SK-N-SH (cell line): Measurements from ENCODE around the gene HMOX2. TPM values are rescaled to one million over a fixed set of nuclear protein-coding genes. Genes with fewer than 3 reads are reported as not detected.

Experiments
- CTCF ChIA-PET: fragments of 300-600, 350-600 bp; formaldehyde crosslinking; extraction: SDS; loops from one replicate; lab custom pipeline; 2021; lab: Yijun Ruan, JAX
- POLR2A ChIA-PET: fragments of 350-600 bp; sonication (Branson Sonifier 250); formaldehyde crosslinking; extraction: SDS; loops from one replicate; lab custom pipeline; 2020; ENCODE audit warnings: antibody characterized with exemption, inconsistent platforms; lab: Yijun Ruan, JAX
- DNase-seq: peaks from one replicate; pipeline ENCODE4 v3.0.0; 2012
- H2AFZ ChIP-seq: fragments of 200-600 bp; sonication (generic); 2 replicates; pipeline ENCODE4 v1.8.1; 2016; ENCODE audit warnings: antibody characterized with exemption, mild to moderate bottlenecking, low read depth
- H3F3A ChIP-seq: fragments of 200-600 bp; sonication (generic); replicated peaks from 2 replicates; pipeline ENCODE3; 2016; ENCODE audit warnings: antibody characterized with exemption, mild to moderate bottlenecking; ENCODE audit not compliant: insufficient read depth
- H3K27ac ChIP-seq, 2 experiments: fragments of 200-500 bp in 1 of 2; fragments of 200-600 bp in 1 of 2; sonication (Bioruptor generic) in 1 of 2; sonication (generic), shearing (Covaris generic) in 1 of 2; 2 replicates each; pipeline versions ENCODE4 v1.5.1 to v1.6.1; 2014 to 2016; ENCODE audit warnings: low read depth in 2 of 2, inconsistent platforms in 1 of 2, low read length in 1 of 2, mild to moderate bottlenecking in 1 of 2, mixed read lengths in 1 of 2
- H3K27me3 ChIP-seq: fragments of 200-600 bp; sonication (generic), shearing (Covaris generic); 2 replicates; pipeline ENCODE4 v1.6.1; 2016; ENCODE audit warnings: mixed run types; ENCODE audit not compliant: insufficient read depth
- H3K36me3 ChIP-seq, 2 experiments: fragments of 200-500 bp in 1 of 2; fragments of 200-600 bp in 1 of 2; sonication (Bioruptor generic) in 1 of 2; sonication (generic) in 1 of 2; replicated peaks in 1 of 2; 2 replicates each; pipeline versions ENCODE3 to v1.5.1; 2014 to 2016; ENCODE audit warnings: low read length in 1 of 2, mild to moderate bottlenecking in 1 of 2; ENCODE audit not compliant: insufficient read depth in 2 of 2, control insufficient read depth in 1 of 2
- H3K4me1 ChIP-seq, 2 experiments: fragments of 200-500 bp in 1 of 2; fragments of 200-600 bp in 1 of 2; sonication (Bioruptor generic) in 1 of 2; sonication (generic), shearing (Covaris generic) in 1 of 2; 2 replicates each; pipeline versions ENCODE4 v1.5.1 to v1.6.1; 2014 to 2016; ENCODE audit warnings: low read depth in 1 of 2, low read length in 1 of 2, mixed run types in 1 of 2; ENCODE audit not compliant: insufficient read depth in 2 of 2, control insufficient read depth in 1 of 2
- H3K4me2 ChIP-seq: fragments of 200-600 bp; sonication (generic), shearing (Covaris generic); 2 replicates; pipeline ENCODE4 v1.6.1; 2017; ENCODE audit warnings: mixed run types
- H3K4me3 ChIP-seq, 2 experiments: fragments of 200-500 bp in 1 of 2; fragments of 200-600 bp in 1 of 2; sonication (Bioruptor generic) in 1 of 2; sonication (generic), shearing (Covaris generic) in 1 of 2; 2 replicates each; pipeline versions ENCODE4 v1.5.1 to v1.8.1; 2014 to 2016; ENCODE audit warnings: low read depth in 2 of 2, inconsistent platforms in 1 of 2, low read length in 1 of 2, mild to moderate bottlenecking in 1 of 2, mixed read lengths in 1 of 2, moderate library complexity in 1 of 2
- H3K79me2 ChIP-seq: fragments of 200-600 bp; sonication (generic); 2 replicates; pipeline ENCODE4 v1.8.1; 2017; ENCODE audit warnings: mild to moderate bottlenecking; ENCODE audit not compliant: insufficient read depth
- H3K9ac ChIP-seq: fragments of 200-600 bp; sonication (generic); 2 replicates; pipeline ENCODE4 v1.6.1; 2017; ENCODE audit warnings: mixed run types
- H3K9me2 ChIP-seq: fragments of 200-600 bp; sonication (generic); 2 replicates; pipeline ENCODE4 v1.6.1; 2017; ENCODE audit warnings: mixed run types
- H3K9me3 ChIP-seq: fragments of 200-600 bp; sonication (generic); 2 replicates; pipeline ENCODE4 v1.6.1; 2017; ENCODE audit warnings: mixed run types, mild to moderate bottlenecking, moderate library complexity
- H4K20me1 ChIP-seq: fragments of 200-600 bp; sonication (generic); 2 replicates; pipeline ENCODE4 v1.6.1; 2017; ENCODE audit warnings: mild to moderate bottlenecking, mixed run types; ENCODE audit not compliant: insufficient read depth
- CTCF ChIP-seq: fragments of 200-600 bp; sonication (generic); IDR thresholded peaks from 2 replicates; pipeline ENCODE4 v1.6.1; 2017; ENCODE audit warnings: antibody characterized with exemption, mild to moderate bottlenecking, moderate library complexity
- ELF1 ChIP-seq: IDR thresholded peaks from 2 replicates; pipeline ENCODE4 v1.4.0; 2012
- EP300 ChIP-seq, 2 experiments: IDR thresholded peaks; 2 replicates each; pipeline versions ENCODE4 v1.4.0 to v1.6.1; 2012; ENCODE audit warnings: borderline replicate concordance in 1 of 2, low read depth in 1 of 2, low read length in 1 of 2
- EZH2phosphoT487 ChIP-seq: fragments of 200-600 bp; sonication (generic); IDR thresholded peaks from 2 replicates; pipeline ENCODE4 v1.6.1; 2017; ENCODE audit warnings: low read depth, mixed run types, mild to moderate bottlenecking, antibody characterized with exemption, moderate library complexity, borderline replicate concordance
- FOSL2 ChIP-seq: IDR thresholded peaks from 2 replicates; pipeline ENCODE4 v1.4.0; 2012; ENCODE audit warnings: low read depth, mild to moderate bottlenecking, moderate library complexity, borderline replicate concordance
- FOXM1 ChIP-seq: IDR thresholded peaks from 2 replicates; pipeline ENCODE4 v1.4.0; 2012; ENCODE audit warnings: low read depth, mild to moderate bottlenecking
- GATA2 ChIP-seq: sonication (generic); formaldehyde crosslinking; IDR thresholded peaks from 2 replicates; pipeline ENCODE4 v1.5.0; 2020; ENCODE audit warnings: mild to moderate bottlenecking, missing genetic modification reagents
- JUND ChIP-seq: IDR thresholded peaks from 2 replicates; pipeline ENCODE4 v1.4.0; 2012
- MEF2A ChIP-seq: IDR thresholded peaks from 2 replicates; pipeline ENCODE4 v1.4.0; 2012; ENCODE audit warnings: low read depth, borderline replicate concordance
- NFIC ChIP-seq: IDR thresholded peaks from 2 replicates; pipeline ENCODE4 v1.4.0; 2012; ENCODE audit warnings: borderline replicate concordance
- PBX3 ChIP-seq: IDR thresholded peaks from 2 replicates; pipeline ENCODE4; 2012
- POLR2AphosphoS5 ChIP-seq: IDR thresholded peaks from 2 replicates; pipeline ENCODE4 v1.6.1; 2012; ENCODE audit warnings: low read depth, low read length
- RAD21 ChIP-seq: IDR thresholded peaks from 2 replicates; pipeline ENCODE4 v1.6.1; 2012; ENCODE audit warnings: mild to moderate bottlenecking, low read length
- RFX5 ChIP-seq: IDR thresholded peaks from 2 replicates; pipeline ENCODE4 v1.6.1; 2012; ENCODE audit warnings: mild to moderate bottlenecking, improper control_type of control experiment, low read length
- RXRA ChIP-seq: IDR thresholded peaks from 2 replicates; pipeline ENCODE4 v1.4.0; 2012; ENCODE audit warnings: low read depth, mild to moderate bottlenecking, borderline replicate concordance
- SMC3 ChIP-seq: IDR thresholded peaks from 2 replicates; pipeline ENCODE4 v1.6.1; 2012; ENCODE audit warnings: low read depth, low read length, improper control_type of control experiment
- TCF12 ChIP-seq: IDR thresholded peaks from 2 replicates; pipeline ENCODE4 v1.4.0; 2012
- USF2 ChIP-seq: fragments of 150-350 bp; IDR thresholded peaks from 2 replicates; pipeline ENCODE4 v1.6.1; 2017; ENCODE audit warnings: antibody characterized with exemption, low read length, low read depth, borderline replicate concordance
- YY1 ChIP-seq: IDR thresholded peaks from 2 replicates; pipeline ENCODE4 v1.4.0; 2012; ENCODE audit warnings: low read depth, mild to moderate bottlenecking
- WGBS: methylation state at CpG from one replicate; pipeline ENCODE4 v1.1.6; 2017; ENCODE audit warnings: low lambda C conversion rate; 5-methylcytosine and 5-hydroxymethylcytosine counted together
- polyA plus RNA-seq, 3 experiments: library from polyadenylated mRNA; depleted of rRNA; stranded (reverse); fragments of >200 nt; gene quantifications; 2 replicates each; pipeline ENCODE4 v1.2.3, GENCODE V29; 2012
- TF ChIP-seq, protein P1 (sequence below): fragments of 150-350 bp; IDR thresholded peaks from 2 replicates; pipeline ENCODE4 v1.6.1; 2016; ENCODE audit warnings: mild to moderate bottlenecking, low read depth, low read length

HMOX2 gene
- polyA plus RNA-seq, 1 of the 3 experiments (the other 2 are of a cell fraction) = 65.1 TPM

GRCh38 chr16:4507588-4508345 is 31.6 kb downstream of the HMOX2 start:
- 94% methylated on average over 15 of the region's 17 CpGs for WGBS

More at GRCh38 chr16:4507588-4508345, 31.6 kb downstream of the HMOX2 start:
- Histone ChIP-seq H3K4me2 (no peak overlapping the region), H3K9me2 (no peaks in the 10 kb centered on the region), H4K20me1 (no peaks in the 10 kb centered on the region), H3K27ac (no peak overlapping the region), H3K4me1 (no peaks in the 10 kb centered on the region; a peak in 1 of 4 replicates), H2AFZ (no peak overlapping the region), H3K27me3 (no peaks in the 10 kb centered on the region), H3K9me3 (no peaks in the 10 kb centered on the region), H3K79me2 (peaks cover 25% of the 10 kb centered on the region), H3K4me3 (no peak overlapping the region)
- ChIA-PET POLR2A (interaction anchor here (1.1 kb wide), 1 partner anchor 14 kb away, joined by 3 read pairs; no protein-coding TSS in a partner anchor), CTCF (interaction anchor here (0.8 to 11.4 kb wide), 27 partner anchors 9 to 448 kb away, joined by 3 to 182 read pairs (median 4); partner anchors contain the start of genes C16orf96 and HMOX2)
- no peak for DNase-seq
- TF ChIP-seq RXRA (no peak), JUND (no peak), FOXM1 (no peak), ELF1 (no peak), POLR2AphosphoS5 (no peak), GATA2 (CRISPR knock-in tag) (no peak), PBX3 (no peak), TCF12 (no peak), EZH2phosphoT487 (no peak), MEF2A (no peak), FOSL2 (no peak), RFX5 (no peak), USF2 (no peak), YY1 (no peak), NFIC (no peak), CTCF (no peak), RAD21 (no peak), SMC3 (no peak), EP300 (IDR thresholded peaks at IDR 0.05; ENCODE audit: borderline replicate concordance in 1 of 2, low read depth in 1 of 2, low read length in 1 of 2) (no peak)
- TF ChIP-seq, protein P1, sequence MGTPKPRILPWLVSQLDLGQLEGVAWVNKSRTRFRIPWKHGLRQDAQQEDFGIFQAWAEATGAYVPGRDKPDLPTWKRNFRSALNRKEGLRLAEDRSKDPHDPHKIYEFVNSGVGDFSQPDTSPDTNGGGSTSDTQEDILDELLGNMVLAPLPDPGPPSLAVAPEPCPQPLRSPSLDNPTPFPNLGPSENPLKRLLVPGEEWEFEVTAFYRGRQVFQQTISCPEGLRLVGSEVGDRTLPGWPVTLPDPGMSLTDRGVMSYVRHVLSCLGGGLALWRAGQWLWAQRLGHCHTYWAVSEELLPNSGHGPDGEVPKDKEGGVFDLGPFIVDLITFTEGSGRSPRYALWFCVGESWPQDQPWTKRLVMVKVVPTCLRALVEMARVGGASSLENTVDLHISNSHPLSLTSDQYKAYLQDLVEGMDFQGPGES = no peak
- TF ChIP-seq, all 33 proteins: peak for 0
- H3K9ac ChIP-seq = no peak overlapping the region
- peaks cover 12 to 51% of the 10 kb centered on the region in 2 experiments for H3K36me3 ChIP-seq
- H3F3A ChIP-seq = no peaks in the 10 kb centered on the region
